PC-3 (cell line): ENCODE data around the gene PADI2. TPM values are rescaled to one million over a fixed set of nuclear protein-coding genes. Genes with fewer than 3 reads are reported as not detected.

Source experiments
- ATAC-seq: fragments of 200-7000 bp; cut with Tn5 transposase; 2 replicates; pipeline ENCODE4 v1.9.1; 2020; ENCODE audit warnings: mild to moderate bottlenecking, moderate library complexity
- BruUV-seq: library from RNA; stranded (reverse); fragments of 400-500 nt; replicated peaks from 2 replicates; lab custom pipeline; 2021; lab: Mats Ljungman, UMichigan
- CTCF ChIA-PET: fragments of 300-600 bp; sonication (Branson Sonifier 250); formaldehyde crosslinking; loops from one replicate; lab custom pipeline; 2022; ENCODE audit warnings: antibody characterized with exemption; lab: Charles Lee
- POLR2A ChIA-PET: fragments of 300-600 bp; sonication (Branson Sonifier 250); formaldehyde crosslinking; loops from one replicate; lab custom pipeline; 2022; ENCODE audit warnings: antibody characterized with exemption; ENCODE audit not compliant: unreplicated experiment; lab: Charles Lee
- DNase-seq: peaks from one replicate; pipeline ENCODE4 v3.0.0-alpha.2; 2015
- H2AFZ ChIP-seq: fragments of 300-600 bp; sonication (generic); 2 replicates; pipeline ENCODE4 v1.6.0; 2016; ENCODE audit warnings: antibody characterized with exemption, low read length
- H3F3A ChIP-seq: fragments of 300-600 bp; sonication (generic); one replicate; pipeline ENCODE4 v1.6.0; 2017; ENCODE audit warnings: antibody characterized with exemption, low read length, control low read depth, mild to moderate bottlenecking; ENCODE audit not compliant: unreplicated experiment
- H3K27ac ChIP-seq: fragments of 300-600 bp; sonication (generic); 2 replicates; pipeline ENCODE4 v1.5.1; 2016; ENCODE audit warnings: mild to moderate bottlenecking, low read length
- H3K27me3 ChIP-seq: fragments of 300-600 bp; sonication (generic); 2 replicates; pipeline ENCODE4 v1.6.1; 2016; ENCODE audit warnings: low read length, mixed read lengths
- H3K36me3 ChIP-seq: fragments of 300-600 bp; sonication (generic); 2 replicates; pipeline ENCODE4 v1.6.1; 2016; ENCODE audit warnings: low read depth, mixed run types, low read length, mixed read lengths
- H3K4me1 ChIP-seq: fragments of 300-600 bp; sonication (generic); 2 replicates; pipeline ENCODE4 v1.5.1; 2016; ENCODE audit warnings: low read length; ENCODE audit not compliant: insufficient read depth
- H3K4me2 ChIP-seq: fragments of 300-600 bp; sonication (generic); 2 replicates; pipeline ENCODE4 v1.6.0; 2016; ENCODE audit warnings: low read length
- H3K4me3 ChIP-seq: fragments of 300-600 bp; sonication (generic); 2 replicates; pipeline ENCODE4 v1.5.1; 2016; ENCODE audit warnings: mild to moderate bottlenecking, low read length, mixed read lengths
- H3K79me2 ChIP-seq: fragments of 300-600 bp; sonication (generic); 2 replicates; pipeline ENCODE4 v1.6.1; 2017; ENCODE audit warnings: low read length, mixed read lengths
- H3K9ac ChIP-seq: fragments of 300-600 bp; sonication (generic); 2 replicates; pipeline ENCODE4 v1.6.0; 2016; ENCODE audit warnings: mild to moderate bottlenecking, low read length
- H3K9me2 ChIP-seq: fragments of 300-600 bp; sonication (generic); replicated peaks from 2 replicates; pipeline ENCODE4 v1.6.1; 2016; ENCODE audit warnings: mixed run types, low read length, mixed read lengths
- H3K9me3 ChIP-seq: fragments of 300-600 bp; sonication (generic); 2 replicates; pipeline ENCODE4 v1.6.1; 2016; ENCODE audit warnings: low read length, mixed read lengths
- H4K20me1 ChIP-seq: fragments of 300-600 bp; sonication (generic); 2 replicates; pipeline ENCODE4 v1.6.1; 2016; ENCODE audit warnings: low read length, mixed read lengths
- EZH2 ChIP-seq: fragments of 300-600 bp; sonication (generic); IDR thresholded peaks from one replicate; pipeline ENCODE4 v1.6.1; 2017; ENCODE audit warnings: antibody characterized with exemption, mild to moderate bottlenecking, low read length; ENCODE audit not compliant: unreplicated experiment
- EZH2phosphoT487 ChIP-seq: fragments of 300-600 bp; sonication (generic); IDR thresholded peaks from 2 replicates; pipeline ENCODE4 v1.6.1; 2018; ENCODE audit warnings: mild to moderate bottlenecking, antibody characterized with exemption, low read length, borderline replicate concordance
- intact Hi-C: fragments of 100-400 bp; cut with micrococcal nuclease; formaldehyde crosslinking; loops from 2 replicates; pipeline ENCODE4 v1.9.0; 2023
- total RNA-seq: library from RNA; depleted of rRNA; stranded (reverse); fragments of >200 nt; gene quantifications from 2 replicates; pipeline ENCODE4 v1.2.3, GENCODE V29; 2014
- TF ChIP-seq, protein P1 (sequence below): fragments of 300-600 bp; sonication (generic); conservative IDR thresholded peaks from 2 replicates; pipeline ENCODE4 v1.5.1; 2017; ENCODE audit warnings: antibody characterized with exemption, low read depth, mild to moderate bottlenecking, low read length

Gene PADI2
- total RNA-seq, 1 experiment from 2014 or later = 2.4 TPM

DNA sequence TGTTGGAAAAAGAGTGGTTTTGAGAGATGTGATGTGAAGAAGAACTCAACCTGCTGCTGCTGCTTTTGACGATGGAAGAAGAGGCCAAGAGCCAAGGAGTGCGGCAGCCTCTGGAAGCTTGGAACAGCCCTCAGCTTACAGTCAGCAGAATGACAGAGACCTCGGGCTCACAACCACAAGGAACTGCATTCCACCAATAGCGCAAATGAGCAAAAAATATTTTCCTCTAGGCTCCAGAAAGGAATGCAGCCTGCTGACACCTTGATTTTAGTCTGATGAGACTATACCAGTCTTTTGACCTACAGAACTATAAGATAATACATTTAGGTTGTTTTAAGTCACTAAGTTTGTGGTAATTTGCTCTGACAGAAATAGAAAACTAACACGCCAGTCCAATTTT lies 75.6 kb downstream of the PADI2 start:
- Histone ChIP-seq H3F3A (no peaks in the 10 kb centered on the region), H3K36me3 (peaks cover 48% of the 10 kb centered on the region), H2AFZ (no peak overlapping the region), H3K27ac (no peak overlapping the region), H3K4me1 (no peaks in the 10 kb centered on the region), H3K9me2 (no peaks in the 10 kb centered on the region), H3K27me3 (no peaks in the 10 kb centered on the region), H3K79me2 (peaks cover 42% of the 10 kb centered on the region), H3K4me3 (no peak overlapping the region), H3K9ac (no peak overlapping the region), H3K4me2 (no peak overlapping the region), H3K9me3 (no peaks in the 10 kb centered on the region), H4K20me1 (no peaks in the 10 kb centered on the region)
- TF ChIP-seq EZH2phosphoT487 = no peak
- TF ChIP-seq, protein P1, sequence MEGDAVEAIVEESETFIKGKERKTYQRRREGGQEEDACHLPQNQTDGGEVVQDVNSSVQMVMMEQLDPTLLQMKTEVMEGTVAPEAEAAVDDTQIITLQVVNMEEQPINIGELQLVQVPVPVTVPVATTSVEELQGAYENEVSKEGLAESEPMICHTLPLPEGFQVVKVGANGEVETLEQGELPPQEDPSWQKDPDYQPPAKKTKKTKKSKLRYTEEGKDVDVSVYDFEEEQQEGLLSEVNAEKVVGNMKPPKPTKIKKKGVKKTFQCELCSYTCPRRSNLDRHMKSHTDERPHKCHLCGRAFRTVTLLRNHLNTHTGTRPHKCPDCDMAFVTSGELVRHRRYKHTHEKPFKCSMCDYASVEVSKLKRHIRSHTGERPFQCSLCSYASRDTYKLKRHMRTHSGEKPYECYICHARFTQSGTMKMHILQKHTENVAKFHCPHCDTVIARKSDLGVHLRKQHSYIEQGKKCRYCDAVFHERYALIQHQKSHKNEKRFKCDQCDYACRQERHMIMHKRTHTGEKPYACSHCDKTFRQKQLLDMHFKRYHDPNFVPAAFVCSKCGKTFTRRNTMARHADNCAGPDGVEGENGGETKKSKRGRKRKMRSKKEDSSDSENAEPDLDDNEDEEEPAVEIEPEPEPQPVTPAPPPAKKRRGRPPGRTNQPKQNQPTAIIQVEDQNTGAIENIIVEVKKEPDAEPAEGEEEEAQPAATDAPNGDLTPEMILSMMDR = no peak
- no peak for TF ChIP-seq EZH2
- ChIA-PET POLR2A (no interaction called here), CTCF (no interaction called here)
- no TSS peak for BruUV-seq
- DNase-seq (no peak), ATAC-seq (no peak)
- intact Hi-C loops = no loop called here

DNA sequence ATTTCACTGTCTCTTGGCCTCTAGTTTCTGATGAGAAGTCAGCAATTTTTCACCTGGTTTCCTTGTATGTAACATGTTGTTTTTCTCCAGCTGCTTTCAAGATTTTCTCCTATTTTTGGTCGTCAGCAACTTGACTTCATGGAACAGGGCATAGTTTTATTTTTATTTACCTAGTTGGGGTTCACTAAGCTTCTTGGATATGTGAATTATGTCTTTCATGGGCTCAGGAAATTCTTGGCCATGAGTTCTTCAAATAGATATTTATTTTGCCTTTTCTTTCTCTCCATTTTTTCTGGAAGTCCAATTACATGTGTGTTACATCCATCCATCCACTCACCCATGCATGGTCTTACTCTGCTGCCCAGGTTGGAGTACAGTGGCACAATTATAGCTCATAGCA lies 79.1 kb downstream of the PADI2 start:
- H3K27ac ChIP-seq = no peak overlapping the region
- H3F3A ChIP-seq = no peaks in the 10 kb centered on the region
- ATAC-seq = no peak
- intact Hi-C loops = no loop called here
- ChIA-PET POLR2A (no interaction called here), CTCF (no interaction called here)
- H3K9me3 ChIP-seq = no peaks in the 10 kb centered on the region
- BruUV-seq = no TSS peak
- no peaks in the 10 kb centered on the region for H3K27me3 ChIP-seq
- H3K9ac ChIP-seq = no peak overlapping the region
- H4K20me1 ChIP-seq = no peaks in the 10 kb centered on the region
- no peaks in the 10 kb centered on the region for H3K9me2 ChIP-seq
- no peak overlapping the region for H3K4me3 ChIP-seq
- no peaks in the 10 kb centered on the region for H3K4me1 ChIP-seq
- DNase-seq = no peak
- H3K4me2 ChIP-seq = no peak overlapping the region
- no peak overlapping the region for H2AFZ ChIP-seq
- H3K79me2 ChIP-seq = peaks cover 36% of the 10 kb centered on the region
- TF ChIP-seq, protein P1 = no peak
- TF ChIP-seq EZH2 = no peak
- no peak for TF ChIP-seq EZH2phosphoT487
- H3K36me3 ChIP-seq = peaks cover 53% of the 10 kb centered on the region

DNA sequence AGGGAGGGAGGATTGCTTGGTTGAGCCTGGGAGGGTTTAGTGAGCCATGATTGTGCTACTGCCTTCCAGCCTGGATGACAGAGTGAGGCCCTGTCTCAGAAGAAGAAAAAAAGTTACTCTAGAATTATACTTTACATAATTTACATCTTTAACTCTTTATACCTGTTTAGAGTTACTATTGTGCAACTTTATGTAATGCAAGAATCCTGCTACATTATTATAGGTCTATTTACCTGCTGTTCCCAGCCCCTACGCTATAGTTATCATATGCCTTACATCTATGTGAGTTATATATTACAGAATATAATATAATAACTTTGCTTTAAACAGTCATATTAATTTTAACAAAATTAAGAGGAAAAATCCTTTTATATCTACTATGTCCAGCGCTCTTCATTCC lies 79.7 kb downstream of the PADI2 start:
- peaks cover 46% of the 10 kb centered on the region for H3K36me3 ChIP-seq
- peaks cover 33% of the 10 kb centered on the region; the same call in 1 of the 2 replicates for H3K79me2 ChIP-seq
- intact Hi-C loops = no loop called here
- H2AFZ ChIP-seq = no peak overlapping the region
- no peaks in the 10 kb centered on the region for H3K9me3 ChIP-seq
- no peaks in the 10 kb centered on the region for H4K20me1 ChIP-seq
- no peak overlapping the region for H3K4me2 ChIP-seq
- no peak overlapping the region for H3K9ac ChIP-seq
- H3K27ac ChIP-seq = no peak overlapping the region
- BruUV-seq = no TSS peak
- H3K4me3 ChIP-seq = no peak overlapping the region
- ChIA-PET CTCF (no interaction called here), POLR2A (no interaction called here)
- no peaks in the 10 kb centered on the region for H3K4me1 ChIP-seq
- DNase-seq (no peak), ATAC-seq (no peak)
- TF ChIP-seq, protein P1 = no peak
- TF ChIP-seq EZH2phosphoT487 = no peak
- no peak for TF ChIP-seq EZH2
- no peaks in the 10 kb centered on the region for H3K27me3 ChIP-seq
- H3K9me2 ChIP-seq = no peaks in the 10 kb centered on the region
- H3F3A ChIP-seq = no peaks in the 10 kb centered on the region
